ENCODE results near the gene P2RX7.

DNA sequence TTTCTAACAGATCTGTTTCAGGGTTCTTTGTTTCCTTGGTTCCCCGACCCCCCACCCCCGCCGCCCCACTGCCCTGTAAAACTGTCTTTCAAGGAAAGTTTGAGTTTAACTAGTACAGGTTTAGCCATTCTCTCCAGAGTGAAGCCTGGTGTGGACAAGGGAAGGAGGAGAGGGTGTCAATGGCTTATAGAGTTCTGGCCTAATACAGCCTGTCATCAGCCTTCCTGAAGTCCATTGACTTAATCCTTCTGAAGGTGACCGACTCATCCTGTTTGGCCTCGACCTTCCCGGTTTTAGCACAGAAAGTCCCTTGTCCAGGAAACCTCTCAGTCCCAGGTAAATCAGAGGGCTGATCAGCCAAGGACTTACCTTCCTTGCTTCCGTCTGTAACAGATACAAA, 66.3 kb downstream of the P2RX7 start:
- TF ChIP-seq, protein P1, sequence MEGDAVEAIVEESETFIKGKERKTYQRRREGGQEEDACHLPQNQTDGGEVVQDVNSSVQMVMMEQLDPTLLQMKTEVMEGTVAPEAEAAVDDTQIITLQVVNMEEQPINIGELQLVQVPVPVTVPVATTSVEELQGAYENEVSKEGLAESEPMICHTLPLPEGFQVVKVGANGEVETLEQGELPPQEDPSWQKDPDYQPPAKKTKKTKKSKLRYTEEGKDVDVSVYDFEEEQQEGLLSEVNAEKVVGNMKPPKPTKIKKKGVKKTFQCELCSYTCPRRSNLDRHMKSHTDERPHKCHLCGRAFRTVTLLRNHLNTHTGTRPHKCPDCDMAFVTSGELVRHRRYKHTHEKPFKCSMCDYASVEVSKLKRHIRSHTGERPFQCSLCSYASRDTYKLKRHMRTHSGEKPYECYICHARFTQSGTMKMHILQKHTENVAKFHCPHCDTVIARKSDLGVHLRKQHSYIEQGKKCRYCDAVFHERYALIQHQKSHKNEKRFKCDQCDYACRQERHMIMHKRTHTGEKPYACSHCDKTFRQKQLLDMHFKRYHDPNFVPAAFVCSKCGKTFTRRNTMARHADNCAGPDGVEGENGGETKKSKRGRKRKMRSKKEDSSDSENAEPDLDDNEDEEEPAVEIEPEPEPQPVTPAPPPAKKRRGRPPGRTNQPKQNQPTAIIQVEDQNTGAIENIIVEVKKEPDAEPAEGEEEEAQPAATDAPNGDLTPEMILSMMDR (IDR thresholded peaks at IDR 0.05; ENCODE audit: insufficient read depth, low read length, poor library complexity, severe bottlenecking) = no peak
- no peak for TF ChIP-seq EZH2phosphoT487 (conservative IDR thresholded peaks at IDR 0.05; ENCODE audit: low read length)
